ENCODE data around the gene CLDND2.

CLDND2 gene

GRCh38 chr19:51382004-51382403 lies 13.2 kb upstream of the CLDND2 start:
- no peak for DNase-seq

GRCh38 chr19:51380379-51380778 lies 11.6 kb upstream of the CLDND2 start:
- DNase-seq, result no peak

DNA sequence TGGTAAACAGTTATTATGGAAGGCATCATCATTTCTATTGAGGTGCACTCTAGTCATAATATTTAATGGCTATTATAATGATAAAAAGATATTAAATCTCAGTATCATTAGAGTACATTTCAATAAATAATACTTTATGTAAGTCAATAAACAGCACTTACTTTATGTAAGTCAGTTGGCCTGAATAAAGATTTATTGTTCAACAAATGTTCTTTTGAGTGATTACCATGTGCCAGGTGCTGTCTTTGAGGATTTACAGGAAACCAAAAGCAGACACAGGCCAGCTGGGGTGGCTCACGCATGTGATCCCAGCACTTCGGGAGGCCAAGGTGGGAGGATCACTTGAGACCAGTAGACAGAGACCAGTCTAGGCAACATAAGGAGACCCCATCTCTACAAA lies 8.6 kb upstream of the CLDND2 start:
- no peak for DNase-seq

GRCh38 chr19:51375504-51376221 lies 6.9 kb upstream of the CLDND2 start:
- DNase-seq, result no peak

- no peak for DNase-seq
Measured at GRCh38 chr19:51372649-51373504, 4.1 kb upstream of the CLDND2 start, which contains the start of gene NKG7. Gene NKG7, minus strand, starts transcription at chr19:51372654. Its CDS starts 119 bp downstream, at chr19:51372535.

DNA sequence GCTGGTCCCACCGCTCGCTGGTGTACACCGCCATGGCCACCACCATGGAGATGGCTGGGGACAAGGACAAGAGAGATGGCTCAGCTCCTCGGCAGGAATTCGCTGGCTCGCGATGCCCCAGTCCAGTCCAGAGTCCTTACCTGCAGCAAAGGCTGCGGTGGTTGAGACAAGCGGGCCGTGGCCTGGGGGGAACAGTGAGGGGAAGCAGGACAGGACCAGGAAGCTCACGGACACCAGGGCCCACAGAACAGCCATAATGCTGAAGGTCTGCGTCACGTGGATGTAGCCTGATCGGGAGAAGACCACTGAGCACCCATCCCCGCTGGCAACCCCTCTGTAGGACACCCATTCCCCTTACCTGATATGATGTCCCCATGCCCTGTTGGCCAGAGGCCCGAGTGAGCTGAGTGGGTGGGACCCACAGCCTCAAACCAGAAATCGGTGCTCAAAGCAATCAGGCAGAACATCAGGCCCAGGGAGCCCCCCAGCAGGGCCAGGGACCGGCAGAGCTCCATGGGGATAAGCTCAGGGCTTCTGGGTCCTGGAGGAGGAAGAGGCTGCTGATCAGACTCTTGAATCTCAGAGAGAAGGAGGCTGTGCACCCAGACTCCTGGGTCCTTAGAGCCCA lies 3.3 kb upstream of the CLDND2 start:
- DNase-seq, result no peak

- DNase-seq, result no peak
Measured at GRCh38 chr19:51371186-51371690, 2.4 kb upstream of the CLDND2 start.

- no peak for DNase-seq
Measured at GRCh38 chr19:51370230-51370629, 1.4 kb upstream of the CLDND2 start.

DNA sequence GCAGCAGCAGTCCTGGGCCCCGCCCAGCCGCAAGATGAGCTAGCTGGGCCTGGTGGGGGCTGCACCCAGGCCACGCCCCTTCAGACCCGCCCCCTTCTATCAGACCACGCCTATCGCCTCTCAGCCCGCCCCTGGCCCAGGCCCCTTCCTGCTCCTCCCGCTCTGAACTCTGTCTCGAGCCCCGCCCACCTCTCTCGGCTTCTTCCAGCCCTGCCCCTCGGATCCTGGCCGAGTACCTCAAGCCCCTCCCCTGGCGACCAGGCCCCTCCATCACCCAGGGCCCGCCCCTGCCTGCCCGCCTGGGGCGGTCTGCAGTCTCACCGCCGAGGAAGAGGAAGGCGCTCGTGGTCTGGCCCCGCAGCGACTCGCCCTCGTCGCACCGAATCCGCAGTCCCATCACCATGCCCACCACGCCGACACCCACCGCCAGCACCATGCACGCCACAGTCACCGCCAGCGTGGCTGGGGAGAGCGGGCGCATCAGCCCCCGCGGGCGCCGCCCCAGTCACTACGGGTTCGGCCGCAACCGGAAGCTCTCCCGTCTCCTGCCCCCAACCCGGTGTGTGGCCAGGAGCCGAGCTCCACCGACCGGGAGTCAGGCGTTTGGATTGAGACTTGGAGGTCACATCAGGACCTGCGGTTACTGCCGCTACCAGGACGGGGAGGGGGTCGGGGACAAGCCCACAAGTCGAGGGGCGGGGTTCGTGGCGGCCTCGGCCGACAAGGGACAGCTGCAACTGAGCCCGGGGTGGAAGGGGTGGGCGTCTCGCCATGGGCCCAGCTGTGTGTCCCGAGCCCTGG lies 1.0 kb downstream of the CLDND2 start:
- DNase-seq, result peak; percentile 52 to 98 (median 94)

GRCh38 chr19:51367255-51367564 lies 1.6 kb downstream of the CLDND2 start:
- DNase-seq, result peak in 1 of 14 donors; percentile 77

DNA sequence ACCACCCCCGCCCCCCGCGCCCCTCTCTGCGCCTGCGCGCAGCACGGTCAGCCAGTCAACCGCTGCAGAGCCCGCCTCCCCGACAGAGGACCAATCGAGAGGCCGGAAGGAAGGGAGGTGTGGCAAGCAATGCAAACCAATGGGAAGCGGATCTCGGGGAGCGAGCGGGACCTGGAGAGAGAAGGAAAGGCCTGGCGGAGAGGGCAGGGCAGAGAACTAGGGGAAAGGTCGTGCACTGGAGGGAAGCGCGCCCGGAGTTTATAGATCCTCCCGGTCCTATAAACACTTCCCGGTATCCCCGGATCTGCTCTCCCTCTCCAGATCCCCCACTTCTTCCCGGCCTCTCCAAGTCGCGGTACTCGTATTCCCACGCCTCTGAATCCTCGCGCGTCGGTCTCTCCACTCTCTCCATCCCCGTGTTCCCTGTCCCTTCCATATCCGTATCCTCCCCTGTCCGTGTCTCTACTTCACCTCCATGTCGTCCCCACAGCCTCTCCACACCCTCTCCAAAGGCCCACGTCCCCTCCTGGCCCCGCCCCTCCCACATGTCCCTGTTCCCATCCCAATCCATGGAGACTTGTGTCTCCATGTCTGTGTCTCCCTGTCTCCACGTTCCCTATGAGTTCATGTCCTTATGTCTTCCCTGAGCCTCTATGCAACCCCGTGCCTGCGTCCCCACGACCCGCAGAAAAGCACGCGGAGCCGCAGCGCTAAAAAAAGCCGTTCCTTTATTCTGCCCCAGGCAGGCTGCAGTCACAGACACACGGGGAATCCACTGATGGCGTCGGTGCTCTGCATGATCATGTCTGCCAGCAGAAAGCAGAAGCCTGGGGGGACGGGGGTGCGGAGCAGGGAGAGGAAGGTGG lies 2.2 kb downstream of the CLDND2 start:
- peak; percentile 70 to 98 (median 94) for DNase-seq

DNA sequence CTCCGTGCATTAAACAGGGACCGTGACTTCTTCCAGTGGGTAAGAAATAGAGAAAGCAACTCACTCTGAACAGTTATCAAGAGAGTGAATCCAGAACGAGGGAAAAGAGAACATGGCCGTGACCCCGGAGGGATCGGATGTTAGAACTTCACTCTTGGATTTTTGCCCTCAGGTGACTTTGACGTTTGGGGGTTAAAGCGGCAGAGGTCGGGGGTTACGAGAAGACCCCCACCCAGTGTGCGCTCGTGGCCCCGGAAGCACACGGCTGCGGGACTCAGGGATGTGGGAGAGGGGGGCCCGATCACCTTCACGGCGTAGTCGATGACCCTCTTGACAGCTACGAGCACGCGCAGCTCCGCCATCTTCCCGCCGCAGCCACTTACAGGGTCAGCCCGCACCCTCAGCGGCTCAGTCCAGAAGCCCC lies 2.8 kb downstream of the CLDND2 start, which contains the start of gene ETFB:
Gene ETFB, minus strand, starts transcription at position 424 of the 424 bp plus-strand sequence. Its CDS starts 62 bp downstream, at position 362.
- DNase-seq, result peak in 1 of 14 donors; percentile 45

- DNase-seq, result peak in 8 of 14 donors; percentile 12 to 62 (median 36)
Measured at GRCh38 chr19:51365211-51365964, 3.4 kb downstream of the CLDND2 start.

DNA sequence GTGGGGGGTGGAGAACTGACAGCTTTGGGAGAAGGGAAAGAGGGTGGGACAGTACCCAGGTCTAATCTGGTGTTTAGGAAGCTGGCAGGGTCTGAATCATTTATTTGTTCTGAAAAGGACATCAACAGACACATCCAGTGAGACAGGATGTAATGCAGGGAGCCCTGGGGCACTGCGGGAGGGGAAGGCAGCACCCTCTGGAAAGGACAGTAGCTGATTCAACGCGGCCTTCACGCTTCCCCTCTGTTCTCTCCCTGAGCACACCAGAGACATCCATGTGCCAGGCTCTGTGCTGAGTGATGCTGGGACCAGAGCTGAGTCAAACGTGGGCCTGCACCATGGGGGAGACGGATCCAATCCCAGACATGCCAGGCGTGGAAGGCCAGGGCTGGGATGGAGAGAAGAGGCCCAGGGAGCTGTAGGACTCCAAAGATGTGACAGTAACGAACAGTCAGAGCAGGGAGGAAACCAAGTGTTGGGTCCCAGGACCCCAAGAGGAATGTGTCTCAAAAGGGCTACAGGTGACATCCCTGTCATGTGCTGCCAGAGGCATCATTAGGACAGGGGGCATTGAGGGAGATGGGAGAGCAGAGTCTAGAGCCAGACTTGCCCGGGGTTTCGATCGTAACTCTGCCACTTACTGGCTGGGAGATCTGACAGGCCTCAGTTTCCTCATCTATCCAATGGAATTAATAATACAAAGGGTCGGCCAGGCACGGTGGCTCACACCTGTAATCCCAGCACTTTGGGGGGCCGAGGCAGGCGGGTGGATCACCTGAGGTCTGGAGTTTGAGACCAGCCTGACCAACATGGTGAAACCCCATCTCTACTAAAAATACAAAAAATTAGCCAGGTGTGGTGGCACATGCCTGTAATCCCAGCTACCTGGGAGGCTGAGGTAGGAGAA lies 4.3 kb downstream of the CLDND2 start:
- DNase-seq, result peak in 7 of 14 donors; percentile 8 to 72 (median 24)

GRCh38 chr19:51361239-51361638 lies 7.6 kb downstream of the CLDND2 start:
- no peak for DNase-seq

GRCh38 chr19:51359294-51359693 lies 9.5 kb downstream of the CLDND2 start:
- peak in 3 of 14 donors; percentile 1 to 19 (median 15) for DNase-seq

DNA sequence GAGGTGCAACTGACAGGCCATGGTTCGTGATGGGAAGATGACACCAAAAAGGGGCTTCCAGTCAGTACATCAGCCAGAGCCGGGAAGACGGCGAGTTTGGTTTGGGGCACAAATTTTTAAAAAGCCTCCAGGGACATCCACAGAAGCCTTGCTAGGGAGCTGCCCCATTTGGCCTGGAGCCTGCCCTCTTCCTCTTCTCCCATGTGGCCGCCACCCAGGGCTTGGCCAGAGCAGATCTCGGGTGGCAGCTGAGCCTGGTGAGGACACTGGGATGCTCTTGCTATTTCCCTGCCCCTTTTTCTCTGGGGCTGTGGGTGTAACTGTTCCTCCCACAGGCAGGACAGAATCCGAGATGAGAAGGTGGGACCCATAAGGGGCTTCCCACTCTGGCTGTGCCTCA lies 10.9 kb downstream of the CLDND2 start:
- no peak for DNase-seq

DNA sequence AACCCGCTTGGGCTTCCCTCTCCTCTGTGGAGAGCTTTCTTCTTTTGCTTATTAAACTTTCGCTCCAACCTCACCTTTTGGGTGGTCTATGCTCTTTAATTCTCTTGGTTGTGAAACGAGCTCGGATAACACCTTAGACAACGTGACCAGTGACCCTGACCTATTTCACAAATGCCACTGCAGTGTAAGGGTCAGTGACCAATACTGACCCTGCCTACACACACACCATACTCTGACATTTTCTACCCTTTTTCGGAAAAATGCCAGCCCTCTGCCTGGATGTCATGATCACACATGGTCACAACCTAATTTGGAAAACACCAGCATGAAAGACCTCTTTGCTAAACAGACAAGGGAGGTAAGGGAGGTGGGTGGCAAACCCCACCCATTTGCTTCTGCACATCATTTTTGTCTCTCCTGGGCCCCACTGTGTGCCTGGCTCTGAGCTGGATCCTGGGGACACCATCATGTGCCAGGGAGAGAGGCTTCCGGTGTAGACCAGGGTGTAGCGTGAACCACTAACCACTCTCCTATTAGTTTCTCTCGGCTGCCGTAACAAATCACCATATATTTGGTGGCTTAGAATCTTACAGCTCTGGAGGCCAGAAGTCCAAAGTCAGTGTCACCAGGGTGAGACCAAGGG lies 12.5 kb downstream of the CLDND2 start:
- no peak for DNase-seq
